GM12864 (cell line): Measurements from ENCODE around the gene UBL7.

Experiments used
- DNase-seq: peaks from one replicate; pipeline ENCODE4 v3.0.0-alpha.2; 2011; ENCODE audit warnings: low read depth
- H3K4me3 ChIP-seq: 2 replicates; pipeline ENCODE4 v1.5.1; 2011; ENCODE audit warnings: mild to moderate bottlenecking, low read depth, low read length, control low read depth
- CTCF ChIP-seq: IDR thresholded peaks from 2 replicates; pipeline ENCODE4 v1.5.1; 2011; ENCODE audit warnings: low read depth, mild to moderate bottlenecking, moderate library complexity, low read length, control low read depth, inconsistent platforms; ENCODE audit errors: missing control alignments

The UBL7 gene

GRCh38 chr15:74410502-74410901, 50.5 kb downstream of the UBL7 start:
- DNase-seq, result no peak
- TF ChIP-seq CTCF, result no peak
- H3K4me3 ChIP-seq, result no peak overlapping the region

- H3K4me3 ChIP-seq, result no peak overlapping the region
- TF ChIP-seq CTCF, result no peak
- DNase-seq, result no peak
Observed at GRCh38 chr15:74409225-74409624, 51.7 kb downstream of the UBL7 start.

GRCh38 chr15:74408815-74409214, 52.1 kb downstream of the UBL7 start:
- no peak overlapping the region for H3K4me3 ChIP-seq
- DNase-seq, result no peak
- no peak for TF ChIP-seq CTCF

GRCh38 chr15:74408385-74408784, 52.6 kb downstream of the UBL7 start:
- H3K4me3 ChIP-seq, result no peak overlapping the region
- no peak for DNase-seq
- no peak for TF ChIP-seq CTCF

- no peak for DNase-seq
- TF ChIP-seq CTCF, result no peak
Observed at GRCh38 chr15:74406992-74407705, 53.8 kb downstream of the UBL7 start.

GRCh38 chr15:74406517-74406916, 54.4 kb downstream of the UBL7 start:
- H3K4me3 ChIP-seq, result no peak overlapping the region
- no peak for TF ChIP-seq CTCF
- no peak for DNase-seq

More at GRCh38 chr15:74406992-74407705, 53.8 kb downstream of the UBL7 start:
- no peak overlapping the region for H3K4me3 ChIP-seq

GRCh38 chr15:74405823-74406222, 55.1 kb downstream of the UBL7 start:
- TF ChIP-seq CTCF, result no peak
- DNase-seq, result no peak
- H3K4me3 ChIP-seq, result no peak overlapping the region
